Jurkat, Clone E6-1 (cell line): ENCODE data around the gene CUX1.

ENCODE experiments used
- DNase-seq: peaks from one replicate; pipeline ENCODE4 v3.0.0-alpha.2; 2011; ENCODE audit warnings: low read depth, low spot score
- H3K4me3 ChIP-seq: 2 replicates; pipeline ENCODE4 v1.5.1; 2011; ENCODE audit warnings: mild to moderate bottlenecking, low read length, control low read depth, moderate library complexity

Gene CUX1

GRCh38 chr7:102068846-102069245, 251.4 kb downstream of the CUX1 start:
- no peak overlapping the region for H3K4me3 ChIP-seq
- no peak for DNase-seq

- DNase-seq = no peak
- no peak overlapping the region for H3K4me3 ChIP-seq
These were observed 252.7 kb downstream of the CUX1 start for GRCh38 chr7:102069931-102070629.

- DNase-seq = no peak
- no peak overlapping the region for H3K4me3 ChIP-seq
These were observed 254.6 kb downstream of the CUX1 start for GRCh38 chr7:102072003-102072402.

GRCh38 chr7:102072636-102073209, 255.3 kb downstream of the CUX1 start:
- no peak for DNase-seq
- H3K4me3 ChIP-seq = no peak overlapping the region

GRCh38 chr7:102073931-102074880, 256.8 kb downstream of the CUX1 start:
- H3K4me3 ChIP-seq = no peak overlapping the region
- no peak for DNase-seq

- H3K4me3 ChIP-seq = no peak overlapping the region
- no peak for DNase-seq
These were observed 257.7 kb downstream of the CUX1 start for GRCh38 chr7:102075126-102075525.

- no peak for DNase-seq
- no peak overlapping the region for H3K4me3 ChIP-seq
These were observed 258.2 kb downstream of the CUX1 start for GRCh38 chr7:102075553-102076135.

GRCh38 chr7:102077081-102077480, 259.7 kb downstream of the CUX1 start:
- H3K4me3 ChIP-seq = no peak overlapping the region
- DNase-seq = no peak

- no peak overlapping the region for H3K4me3 ChIP-seq
- DNase-seq = no peak
These were observed 262.0 kb downstream of the CUX1 start for GRCh38 chr7:102079140-102080018.

GRCh38 chr7:102080019-102080433, 262.6 kb downstream of the CUX1 start:
- DNase-seq = no peak
- H3K4me3 ChIP-seq = no peak overlapping the region

- no peak for DNase-seq
- no peak overlapping the region for H3K4me3 ChIP-seq
These were observed 263.2 kb downstream of the CUX1 start for GRCh38 chr7:102080434-102081243.

- no peak overlapping the region for H3K4me3 ChIP-seq
- no peak for DNase-seq
These were observed 263.8 kb downstream of the CUX1 start for GRCh38 chr7:102081244-102081627.

- no peak overlapping the region for H3K4me3 ChIP-seq
- DNase-seq = no peak
These were observed 265.4 kb downstream of the CUX1 start for GRCh38 chr7:102082693-102083368.

- H3K4me3 ChIP-seq = no peak overlapping the region
- DNase-seq = no peak
These were observed 267.9 kb downstream of the CUX1 start for GRCh38 chr7:102085218-102085772.

- no peak overlapping the region for H3K4me3 ChIP-seq
- no peak for DNase-seq
These were observed 272.0 kb downstream of the CUX1 start for GRCh38 chr7:102089175-102090098.

- no peak for DNase-seq
- no peak overlapping the region for H3K4me3 ChIP-seq
These were observed 276.3 kb downstream of the CUX1 start for GRCh38 chr7:102093599-102094315.
